Measurements from ENCODE around the gene EFEMP1.

Gene EFEMP1

DNA sequence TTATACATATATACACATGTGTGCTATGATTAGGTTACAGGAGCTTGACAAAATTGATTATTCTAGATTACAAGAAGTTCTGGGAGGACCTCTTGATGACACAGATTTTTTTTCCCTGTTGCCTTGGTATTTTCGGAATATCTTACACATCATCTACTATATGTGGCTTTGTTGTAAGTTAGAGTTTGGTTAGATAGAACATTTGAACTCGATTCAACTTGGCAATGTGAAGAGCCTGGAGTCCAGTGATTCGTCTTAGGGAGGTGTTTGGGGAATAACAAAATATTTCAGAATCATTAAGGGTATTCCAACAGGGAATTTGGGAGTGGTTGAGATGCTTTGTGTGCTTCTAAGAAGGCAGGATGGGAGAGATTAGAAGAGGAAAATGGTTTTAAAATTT, 39.3 kb upstream of the EFEMP1 start:
- TF ChIP-seq, protein P1, sequence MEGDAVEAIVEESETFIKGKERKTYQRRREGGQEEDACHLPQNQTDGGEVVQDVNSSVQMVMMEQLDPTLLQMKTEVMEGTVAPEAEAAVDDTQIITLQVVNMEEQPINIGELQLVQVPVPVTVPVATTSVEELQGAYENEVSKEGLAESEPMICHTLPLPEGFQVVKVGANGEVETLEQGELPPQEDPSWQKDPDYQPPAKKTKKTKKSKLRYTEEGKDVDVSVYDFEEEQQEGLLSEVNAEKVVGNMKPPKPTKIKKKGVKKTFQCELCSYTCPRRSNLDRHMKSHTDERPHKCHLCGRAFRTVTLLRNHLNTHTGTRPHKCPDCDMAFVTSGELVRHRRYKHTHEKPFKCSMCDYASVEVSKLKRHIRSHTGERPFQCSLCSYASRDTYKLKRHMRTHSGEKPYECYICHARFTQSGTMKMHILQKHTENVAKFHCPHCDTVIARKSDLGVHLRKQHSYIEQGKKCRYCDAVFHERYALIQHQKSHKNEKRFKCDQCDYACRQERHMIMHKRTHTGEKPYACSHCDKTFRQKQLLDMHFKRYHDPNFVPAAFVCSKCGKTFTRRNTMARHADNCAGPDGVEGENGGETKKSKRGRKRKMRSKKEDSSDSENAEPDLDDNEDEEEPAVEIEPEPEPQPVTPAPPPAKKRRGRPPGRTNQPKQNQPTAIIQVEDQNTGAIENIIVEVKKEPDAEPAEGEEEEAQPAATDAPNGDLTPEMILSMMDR (IDR thresholded peaks at IDR 0.05; ENCODE audit: low read depth, low read length, missing control alignments), result no peak
- no peak overlapping the region for H3K4me3 ChIP-seq (replicated peaks; ENCODE audit: low read depth, low read length)
- no peak for DNase-seq (ENCODE audit: extremely low read depth, low read depth)

DNA sequence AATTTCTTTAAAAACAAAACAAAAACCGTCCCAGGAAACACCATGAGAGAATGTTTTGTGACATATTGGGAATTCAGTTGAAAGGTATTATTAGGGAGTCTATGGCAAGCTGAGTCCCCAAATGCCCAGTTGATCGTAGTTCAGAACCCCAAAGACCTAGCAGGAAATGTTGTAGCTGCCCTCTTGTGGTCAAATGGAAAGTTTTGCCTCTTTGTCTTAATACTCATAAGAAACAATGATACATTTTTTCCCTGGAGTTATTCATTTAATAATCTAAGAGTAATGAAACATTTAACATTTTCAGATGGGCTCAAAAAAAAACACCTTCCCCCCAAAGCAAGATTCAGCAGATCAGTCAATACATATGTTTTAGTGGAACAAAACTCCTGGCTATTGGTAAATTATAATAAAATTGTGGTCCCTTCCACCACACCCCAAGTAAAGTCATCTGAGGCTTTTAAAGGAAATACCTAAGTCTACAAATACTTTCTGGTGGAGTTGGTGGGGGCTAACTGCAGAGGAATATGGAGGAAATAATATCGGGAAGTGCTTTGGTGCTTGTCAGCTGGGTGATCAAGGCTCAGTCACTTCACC, 37.8 kb upstream of the EFEMP1 start:
- TF ChIP-seq, protein P1 (IDR thresholded peaks at IDR 0.05; ENCODE audit: low read depth, low read length, missing control alignments), result peak; percentile 60
- no peak overlapping the region for H3K4me3 ChIP-seq (replicated peaks; ENCODE audit: low read depth, low read length)
- DNase-seq (ENCODE audit: extremely low read depth, low read depth), result peak; percentile 45

DNA sequence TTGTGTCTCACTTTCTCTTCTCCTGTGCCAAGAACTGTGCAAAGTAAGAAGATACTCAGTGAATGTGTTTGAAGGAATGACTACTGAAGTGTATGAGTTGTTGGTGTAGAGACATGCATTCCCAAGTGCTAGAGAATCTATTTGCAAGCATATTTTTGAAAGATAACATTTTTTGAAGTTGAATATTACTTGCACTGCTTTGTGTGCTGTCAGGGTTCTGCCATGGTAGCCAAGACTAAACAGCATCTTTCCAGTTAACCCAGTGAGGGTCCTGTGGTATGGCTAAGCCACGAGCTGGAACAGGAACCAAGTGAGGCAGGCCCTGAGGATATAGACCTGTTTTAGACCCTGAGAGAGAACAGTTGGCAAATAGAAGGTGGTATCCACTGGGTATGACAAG, 35.2 kb upstream of the EFEMP1 start:
- no peak overlapping the region for H3K4me3 ChIP-seq (replicated peaks; ENCODE audit: low read depth, low read length)
- no peak for DNase-seq (ENCODE audit: extremely low read depth, low read depth)
- TF ChIP-seq, protein P1 (IDR thresholded peaks at IDR 0.05; ENCODE audit: low read depth, low read length, missing control alignments), result no peak

DNA sequence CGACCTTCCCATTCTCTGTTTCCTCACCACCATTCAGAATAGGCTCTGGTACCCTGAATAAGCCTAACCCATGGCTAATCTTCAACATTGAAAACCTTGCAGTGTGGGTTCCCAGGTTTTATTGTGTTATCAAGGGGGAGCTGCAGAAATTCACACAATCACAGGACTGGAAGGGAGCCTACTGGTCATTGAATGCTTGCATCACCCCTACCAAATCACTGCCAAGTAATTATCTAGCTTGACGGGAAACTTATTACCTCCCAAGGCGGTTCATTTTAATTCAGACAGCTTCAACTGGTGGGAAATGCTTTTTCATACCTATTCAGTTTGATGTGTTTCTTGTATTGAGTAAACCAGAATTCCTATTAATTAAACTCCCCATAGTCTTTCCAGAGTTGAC, 33.6 kb upstream of the EFEMP1 start:
- TF ChIP-seq, protein P1 (IDR thresholded peaks at IDR 0.05; ENCODE audit: low read depth, low read length, missing control alignments), result no peak
- no peak overlapping the region for H3K4me3 ChIP-seq (replicated peaks; ENCODE audit: low read depth, low read length)

DNA sequence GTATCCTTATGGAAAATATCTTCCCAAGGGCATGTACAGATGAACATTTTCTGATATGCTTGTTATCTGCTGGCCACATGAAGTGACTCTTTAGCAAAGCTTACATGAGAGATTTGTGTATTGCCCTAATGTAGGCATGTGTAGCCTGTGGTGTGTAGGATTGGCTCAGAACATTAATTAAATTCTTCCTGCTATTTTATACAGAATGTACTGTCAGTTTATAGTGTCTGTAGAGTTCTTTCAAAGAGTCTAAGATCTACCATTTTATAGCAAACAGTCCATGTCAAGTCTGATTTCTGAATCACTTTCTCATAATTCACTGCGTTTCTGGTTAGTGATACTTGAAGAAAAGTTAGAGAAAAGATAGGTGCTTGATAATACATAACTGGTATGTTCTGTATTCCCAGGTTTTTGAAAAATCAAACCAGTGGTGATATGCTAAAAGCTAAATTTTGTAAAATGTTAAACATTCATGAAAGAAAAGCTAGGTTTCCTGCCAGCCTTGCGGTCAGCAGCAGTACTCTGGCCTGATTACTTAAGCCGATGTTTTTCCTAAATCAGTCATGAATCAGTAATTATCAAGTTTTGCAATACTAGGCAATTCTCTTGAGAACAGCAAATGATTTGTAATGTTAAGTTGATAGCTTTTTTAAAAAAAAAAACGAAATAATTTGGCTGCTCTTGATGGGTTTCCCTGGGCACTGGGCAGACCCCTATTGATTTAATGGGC, 30.9 kb upstream of the EFEMP1 start:
- no peak overlapping the region for H3K4me3 ChIP-seq (replicated peaks; ENCODE audit: low read depth, low read length)
- TF ChIP-seq, protein P1 (IDR thresholded peaks at IDR 0.05; ENCODE audit: low read depth, low read length, missing control alignments), result no peak
- no peak for DNase-seq (ENCODE audit: extremely low read depth, low read depth)

More for the DNA sequence above, 33.6 kb upstream of the EFEMP1 start:
- DNase-seq (ENCODE audit: extremely low read depth, low read depth), result no peak

DNA sequence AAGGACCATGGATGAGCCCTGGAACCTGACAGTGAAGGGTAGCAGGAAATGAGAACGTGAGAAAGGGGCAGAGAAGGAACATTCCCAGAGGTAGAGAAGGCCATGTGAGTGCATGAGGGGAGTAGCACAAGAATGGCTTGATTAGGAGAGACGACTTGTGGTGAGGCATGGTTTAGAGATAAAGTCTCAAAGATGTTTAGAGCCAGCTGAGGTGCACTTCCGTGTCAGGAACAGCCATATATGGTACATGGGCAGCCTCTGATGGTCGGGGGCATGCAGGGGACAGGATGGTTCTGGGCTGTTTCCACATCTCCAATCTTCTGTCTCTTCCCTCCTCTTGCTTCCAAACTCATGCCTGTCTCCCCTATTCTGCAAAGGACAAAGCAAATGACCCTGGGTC, 28.8 kb upstream of the EFEMP1 start:
- H3K4me3 ChIP-seq (replicated peaks; ENCODE audit: low read depth, low read length), result no peak overlapping the region
- no peak for DNase-seq (ENCODE audit: extremely low read depth, low read depth)
- TF ChIP-seq, protein P1 (IDR thresholded peaks at IDR 0.05; ENCODE audit: low read depth, low read length, missing control alignments), result no peak
